Liver (tissue), 3 donors: ENCODE results near the gene YWHAE.
"Not testable (repeated sequence)": the region's sequence is repeated elsewhere in the genome, so short reads cannot be mapped to it uniquely, and the experiment has no call there.

Experiments used
- ATF3 ChIP-seq: IDR thresholded peaks from 2 replicates; pipeline ENCODE4 v1.6.1; 2016; ENCODE audit warnings: antibody characterized with exemption
- CTCF ChIP-seq: fragments of 150-350 bp; IDR thresholded peaks from 2 replicates; pipeline ENCODE4 v1.5.1; 2017; ENCODE audit warnings: improper control_type of control experiment, low read depth, low read length; ENCODE audit not compliant: missing input control
- FOXA1 ChIP-seq: IDR thresholded peaks from 2 replicates; pipeline ENCODE4 v1.6.1; 2016; ENCODE audit warnings: antibody characterized with exemption
- JUND ChIP-seq, 2 donors: IDR thresholded peaks; 2 replicates each; pipeline ENCODE4 v1.6.1; 2016; ENCODE audit warnings: antibody characterized with exemption in 2 of 2
- RAD21 ChIP-seq, 2 donors: IDR thresholded peaks; 2 replicates each; pipeline ENCODE4 v1.6.1; 2016; ENCODE audit warnings: antibody characterized with exemption in 2 of 2, mild to moderate bottlenecking in 2 of 2
- TAF1 ChIP-seq: conservative IDR thresholded peaks from 2 replicates; pipeline ENCODE4 v1.6.1; 2016; ENCODE audit warnings: antibody characterized with exemption, mild to moderate bottlenecking
- ZBTB33 ChIP-seq: IDR thresholded peaks from 2 replicates; pipeline ENCODE4 v1.6.1; 2016; ENCODE audit warnings: antibody characterized with exemption
- donor health status: healthy.
- donor health status: healthy.

GRCh38 chr17:1387490-1388227 lies 12.4 kb downstream of the YWHAE start:
- not testable (repeated sequence) for TF ChIP-seq CTCF; ATF3; RAD21 (IDR thresholded peaks at IDR 0.05); JUND (IDR thresholded peaks at IDR 0.05); TAF1; FOXA1; ZBTB33
